Gastroesophageal sphincter (tissue), 3 donors: Measurements from ENCODE around the gene FAM13A.

ENCODE experiments used
- EP300 ChIP-seq: sonication (generic); formaldehyde crosslinking; IDR thresholded peaks from one replicate; pipeline ENCODE4 v1.6.1; 2017; ENCODE audit warnings: antibody characterized with exemption, mild to moderate bottlenecking
- POLR2A ChIP-seq, 2 donors: fragments of 450-650 bp; IDR thresholded peaks; one replicate each; pipeline ENCODE4 v1.6.1; 2017; ENCODE audit warnings: antibody characterized with exemption in 2 of 2, mild to moderate bottlenecking in 2 of 2, moderate library complexity in 1 of 2
- POLR2AphosphoS5 ChIP-seq: sonication (generic); formaldehyde crosslinking; IDR thresholded peaks from one replicate; pipeline ENCODE4 v1.6.1; 2017; ENCODE audit warnings: antibody characterized with exemption
- TF ChIP-seq, protein P1 (sequence below), 4 experiments: fragments of 200-600 bp in 2 of 4; fragments of 450-650 bp in 2 of 4; sonication (generic) in 1 of 4; IDR thresholded peaks; one replicate each; pipeline ENCODE4 v1.5.1; 2017 to 2019; ENCODE audit warnings: antibody characterized with exemption in 4 of 4, mild to moderate bottlenecking in 2 of 4, moderate library complexity in 2 of 4

GRCh38 chr4:88705223-88705622 is 351.8 kb downstream of the FAM13A start:
- TF ChIP-seq, protein P1, sequence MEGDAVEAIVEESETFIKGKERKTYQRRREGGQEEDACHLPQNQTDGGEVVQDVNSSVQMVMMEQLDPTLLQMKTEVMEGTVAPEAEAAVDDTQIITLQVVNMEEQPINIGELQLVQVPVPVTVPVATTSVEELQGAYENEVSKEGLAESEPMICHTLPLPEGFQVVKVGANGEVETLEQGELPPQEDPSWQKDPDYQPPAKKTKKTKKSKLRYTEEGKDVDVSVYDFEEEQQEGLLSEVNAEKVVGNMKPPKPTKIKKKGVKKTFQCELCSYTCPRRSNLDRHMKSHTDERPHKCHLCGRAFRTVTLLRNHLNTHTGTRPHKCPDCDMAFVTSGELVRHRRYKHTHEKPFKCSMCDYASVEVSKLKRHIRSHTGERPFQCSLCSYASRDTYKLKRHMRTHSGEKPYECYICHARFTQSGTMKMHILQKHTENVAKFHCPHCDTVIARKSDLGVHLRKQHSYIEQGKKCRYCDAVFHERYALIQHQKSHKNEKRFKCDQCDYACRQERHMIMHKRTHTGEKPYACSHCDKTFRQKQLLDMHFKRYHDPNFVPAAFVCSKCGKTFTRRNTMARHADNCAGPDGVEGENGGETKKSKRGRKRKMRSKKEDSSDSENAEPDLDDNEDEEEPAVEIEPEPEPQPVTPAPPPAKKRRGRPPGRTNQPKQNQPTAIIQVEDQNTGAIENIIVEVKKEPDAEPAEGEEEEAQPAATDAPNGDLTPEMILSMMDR (IDR thresholded peaks at IDR 0.05) = no peak
- no peak for TF ChIP-seq POLR2AphosphoS5
- no peak for TF ChIP-seq POLR2A (IDR thresholded peaks at IDR 0.05)
- no peak for TF ChIP-seq EP300
